ENCODE data around the gene IL32. TPM values are rescaled to one million over a fixed set of nuclear protein-coding genes. Genes with fewer than 3 reads are reported as not detected.

Gene IL32
- total and polyA plus RNA-seq, 2 of the 4 experiments (the other 2 are of a cell fraction) = 25.6 to 95.7 TPM

DNA sequence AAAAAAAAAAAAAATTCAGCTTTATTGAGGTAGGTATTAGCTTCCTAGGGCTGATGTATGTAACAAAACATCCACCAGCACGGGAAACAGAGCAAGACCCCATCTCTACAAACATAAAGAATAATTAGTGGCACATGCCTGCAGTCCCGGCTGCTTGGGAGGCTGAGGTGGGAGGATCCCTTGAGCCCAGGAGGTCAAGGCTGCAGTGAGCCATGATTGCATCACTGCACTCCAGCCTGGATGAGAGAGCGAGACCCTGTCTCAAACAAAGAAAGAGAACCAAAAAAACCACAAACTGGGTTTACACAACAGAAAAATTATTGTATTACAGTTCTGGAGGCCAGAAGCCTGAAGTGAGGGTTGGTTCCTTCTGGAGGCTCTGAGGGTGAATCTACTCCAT, 23.1 kb upstream of the IL32 start:
- Histone ChIP-seq H3K79me1 (ENCODE audit: low read depth in 1 of 2, low read length in 2 of 2) (no peaks in the 10 kb centered on the region), H3K9me3 (ENCODE audit: control insufficient read depth, insufficient read depth, low read length) (no peaks in the 10 kb centered on the region; the same call in 1 of the 2 replicates), H3K56ac (ENCODE audit: extremely low read depth, insufficient read depth, low read length) (no peak overlapping the region), H2BK15ac (ENCODE audit: low read depth, low read length) (no peak overlapping the region), H3K4ac (ENCODE audit: low read depth, low read length) (no peak overlapping the region), H4K91ac (ENCODE audit: insufficient read depth, low read depth, low read length) (no peak overlapping the region), H3K9me1 (ENCODE audit: insufficient read depth, low read length) (no peaks in the 10 kb centered on the region), H2AFZ (replicated peaks; ENCODE audit: low read length, poor library complexity) (no peak overlapping the region), H2AK5ac (ENCODE audit: low read depth, low read length) (no peak overlapping the region), H3K18ac (ENCODE audit: low read depth, low read length) (no peak overlapping the region), H3K4me3 (ENCODE audit: insufficient read depth, low read depth, low read length) (no peak overlapping the region), H4K8ac (ENCODE audit: low read depth in 2 of 2, low read length in 2 of 2) (no peak overlapping the region), H4K20me1 (ENCODE audit: insufficient read depth, low read length) (no peaks in the 10 kb centered on the region), H3K27me3 (ENCODE audit: control insufficient read depth, insufficient read depth, low read length) (peaks cover 64% of the 10 kb centered on the region), H2AK9ac (replicated peaks; ENCODE audit: low read depth, low read length, poor library complexity) (no peak overlapping the region), H2BK5ac (ENCODE audit: low read depth, low read length, poor library complexity, severe bottlenecking) (no peak overlapping the region), H2BK120ac (ENCODE audit: low read depth, low read length) (no peak overlapping the region), H3K4me1 (ENCODE audit: control insufficient read depth, insufficient read depth, low read length) (no peaks in the 10 kb centered on the region; the same call in 1 of the 2 replicates), H3K14ac (replicated peaks; ENCODE audit: low read depth, low read length) (no peak overlapping the region), H3K27ac (ENCODE audit: insufficient read depth, low read length) (no peak overlapping the region), H3K23ac (ENCODE audit: low read depth, low read length) (no peak overlapping the region), H3K36me3 (ENCODE audit: control insufficient read depth, insufficient read depth, low read length) (no peaks in the 10 kb centered on the region), H3K4me2 (ENCODE audit: low read depth, low read length) (no peak overlapping the region), H4K5ac (ENCODE audit: low read depth, low read length) (no peak overlapping the region), H2BK20ac (ENCODE audit: low read depth, low read length) (no peak overlapping the region), H3K9ac (ENCODE audit: low read depth, low read length) (no peak overlapping the region)
- no peak for TF ChIP-seq MAFK (IDR thresholded peaks at IDR 0.05; ENCODE audit: low read depth, low read length)
- 0 out of 2 replicates have a peak, but pooled peaks have one; percentile 22 for TF ChIP-seq CEBPB (IDR thresholded peaks at IDR 0.05; ENCODE audit: low read depth, low read length)
- TF ChIP-seq, protein P1, sequence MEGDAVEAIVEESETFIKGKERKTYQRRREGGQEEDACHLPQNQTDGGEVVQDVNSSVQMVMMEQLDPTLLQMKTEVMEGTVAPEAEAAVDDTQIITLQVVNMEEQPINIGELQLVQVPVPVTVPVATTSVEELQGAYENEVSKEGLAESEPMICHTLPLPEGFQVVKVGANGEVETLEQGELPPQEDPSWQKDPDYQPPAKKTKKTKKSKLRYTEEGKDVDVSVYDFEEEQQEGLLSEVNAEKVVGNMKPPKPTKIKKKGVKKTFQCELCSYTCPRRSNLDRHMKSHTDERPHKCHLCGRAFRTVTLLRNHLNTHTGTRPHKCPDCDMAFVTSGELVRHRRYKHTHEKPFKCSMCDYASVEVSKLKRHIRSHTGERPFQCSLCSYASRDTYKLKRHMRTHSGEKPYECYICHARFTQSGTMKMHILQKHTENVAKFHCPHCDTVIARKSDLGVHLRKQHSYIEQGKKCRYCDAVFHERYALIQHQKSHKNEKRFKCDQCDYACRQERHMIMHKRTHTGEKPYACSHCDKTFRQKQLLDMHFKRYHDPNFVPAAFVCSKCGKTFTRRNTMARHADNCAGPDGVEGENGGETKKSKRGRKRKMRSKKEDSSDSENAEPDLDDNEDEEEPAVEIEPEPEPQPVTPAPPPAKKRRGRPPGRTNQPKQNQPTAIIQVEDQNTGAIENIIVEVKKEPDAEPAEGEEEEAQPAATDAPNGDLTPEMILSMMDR (conservative IDR thresholded peaks at IDR 0.05; ENCODE audit: low read depth, low read length) = no peak
- TF ChIP-seq RFX5 (IDR thresholded peaks at IDR 0.05; ENCODE audit: low read depth, low read length) = no peak
- in situ Hi-C loops (cut with MboI; ENCODE audit: low sequenced_read_pairs) (no loop called here), dilution Hi-C loops (cut with HindIII; ENCODE audit: low sequenced_read_pairs, unreplicated experiment) (no loop called here), intact Hi-C loops (cut with micrococcal nuclease) (no loop called here)
- BruUV-seq (replicated peaks) = no TSS peak
- WGBS, 2 experiments (ENCODE audit: extremely low coverage in 2 of 2, insufficient read length in 1 of 2) = no CpG with 5 or more reads among the region's 3 CpGs
- ChIA-PET POLR2A (ENCODE audit: unreplicated experiment) (no interaction called here), CTCF (interaction anchor here (1.0 to 1.5 kb wide), 3 partner anchors 11 to 38 kb away, joined by 3 to 4 read pairs (median 4); no protein-coding TSS in a partner anchor)
- DNase-seq (no peak), ATAC-seq (ENCODE audit: low read depth) (no peak)

Measured in IMR-90 (cell line).